ENCODE data around the gene GRK4. TPM values are rescaled to one million over a fixed set of nuclear protein-coding genes. Genes with fewer than 3 reads are reported as not detected.

GRK4 gene
- total RNA-seq, 1 experiment from 2014 or later, result 2.5 TPM

DNA sequence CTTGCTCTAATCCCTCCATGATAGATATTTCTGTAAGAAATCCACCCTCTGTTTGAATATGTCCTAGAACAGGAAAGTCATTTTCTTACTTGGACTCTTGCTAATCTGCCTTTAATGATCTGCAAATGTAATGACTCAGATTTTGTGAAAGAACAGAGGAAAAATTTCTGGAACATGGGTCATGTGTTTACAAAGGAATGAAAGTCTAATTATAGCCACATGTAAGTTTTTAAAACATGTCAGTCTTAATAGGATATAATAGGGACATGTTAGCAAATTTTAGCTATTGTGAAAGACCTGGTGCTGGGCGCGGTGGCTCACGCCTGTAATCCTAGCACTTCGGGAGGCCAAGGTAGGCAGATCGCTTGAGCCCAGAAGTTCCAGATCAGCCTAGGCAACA is 47.6 kb downstream of the GRK4 start:
- ATAC-seq (no peak), DNase-seq (ENCODE audit: low read depth, low spot score) (peak; percentile 10)
- no peak for TF ChIP-seq TCF7L2 (IDR thresholded peaks at IDR 0.05; ENCODE audit: low read depth, low read length)
- TF ChIP-seq REST (IDR thresholded peaks at IDR 0.05; ENCODE audit: insufficient read depth in 1 of 2, low read depth in 2 of 2, low read length in 1 of 2), result no peak
- no peak for TF ChIP-seq CTCF (IDR thresholded peaks at IDR 0.05)
- no peak for TF ChIP-seq SIN3A (IDR thresholded peaks at IDR 0.05; ENCODE audit: borderline replicate concordance, insufficient read depth, low read depth, low read length)
- no peak for TF ChIP-seq POLR2AphosphoS5 (IDR thresholded peaks at IDR 0.05; ENCODE audit: low read depth, low read length)
- in situ Hi-C loops (cut with HindIII; ENCODE audit: low pct_unique_long_range_greater_than_20kb, low sequenced_read_pairs) (no loop called here), intact Hi-C loops (cut with micrococcal nuclease; ENCODE audit: unreplicated experiment) (no loop called here)
- ChIA-PET CTCF (no interaction called here), POLR2A (no interaction called here)
- no peaks in the 10 kb centered on the region for H3K9me3 ChIP-seq (ENCODE audit: control insufficient read depth, insufficient read depth, low read depth, low read length)
- H3K27ac ChIP-seq (ENCODE audit: low read length), result no peak overlapping the region
- no peaks in the 10 kb centered on the region for H3K4me1 ChIP-seq (ENCODE audit: control insufficient read depth, insufficient read depth, low read length)
- no peak overlapping the region for H3K4me3 ChIP-seq (ENCODE audit: low read depth in 2 of 2, low read length in 2 of 2)
- BruUV-seq (replicated peaks), result no TSS peak
- H3K36me3 ChIP-seq (ENCODE audit: control insufficient read depth, insufficient read depth, low read length), result no peaks in the 10 kb centered on the region
- no peaks in the 10 kb centered on the region for H3K27me3 ChIP-seq (ENCODE audit: control insufficient read depth, insufficient read depth, low read length)

DNA sequence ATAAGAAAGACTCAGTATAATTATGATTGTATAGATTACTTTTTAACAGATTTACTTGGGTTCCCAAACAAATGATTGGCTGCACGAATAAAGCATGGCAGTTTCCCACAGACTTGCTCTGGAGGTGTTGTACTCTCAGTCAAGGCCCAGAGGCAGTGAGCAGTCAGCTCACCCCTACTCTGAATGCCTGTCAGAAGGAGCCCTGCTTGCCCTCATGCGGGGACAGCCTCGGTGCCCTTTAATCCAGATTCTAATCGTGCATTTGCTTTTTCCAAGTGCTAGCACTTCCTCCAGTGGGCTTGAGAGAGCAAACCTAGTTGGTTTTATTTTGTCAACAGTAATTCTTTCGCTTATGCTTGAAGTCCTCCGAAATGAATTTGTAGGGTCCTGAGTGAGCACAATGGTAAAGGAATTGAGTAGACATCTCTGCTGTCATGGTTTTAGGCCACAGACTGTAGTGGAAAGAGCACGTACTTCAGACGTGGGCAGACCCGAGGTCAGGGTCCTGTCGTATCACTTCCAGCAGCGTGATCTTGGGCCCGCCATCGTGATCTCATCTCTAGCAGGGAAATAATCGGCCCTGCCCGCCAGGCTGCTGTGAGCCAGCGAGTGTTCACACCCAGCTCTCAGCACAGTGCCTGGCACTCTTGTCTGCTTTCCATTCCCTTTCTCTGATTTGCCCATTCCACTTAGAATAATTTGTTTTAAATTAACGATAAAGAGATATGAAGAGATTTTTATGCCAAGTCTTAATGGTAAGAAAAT is 48.3 kb downstream of the GRK4 start:
- Histone ChIP-seq H3K27me3 (ENCODE audit: control insufficient read depth, insufficient read depth, low read length) (no peaks in the 10 kb centered on the region), H3K27ac (ENCODE audit: low read length) (no peak overlapping the region), H3K4me3 (ENCODE audit: low read depth in 2 of 2, low read length in 2 of 2) (no peak overlapping the region), H3K36me3 (ENCODE audit: control insufficient read depth, insufficient read depth, low read length) (no peaks in the 10 kb centered on the region), H3K9me3 (ENCODE audit: control insufficient read depth, insufficient read depth, low read depth, low read length) (no peaks in the 10 kb centered on the region), H3K4me1 (ENCODE audit: control insufficient read depth, insufficient read depth, low read length) (no peaks in the 10 kb centered on the region)
- ChIA-PET CTCF (no interaction called here), POLR2A (no interaction called here)
- in situ Hi-C loops (cut with HindIII; ENCODE audit: low pct_unique_long_range_greater_than_20kb, low sequenced_read_pairs), result no loop called here
- no peak for DNase-seq (ENCODE audit: low read depth, low spot score)
- intact Hi-C loops (cut with micrococcal nuclease; ENCODE audit: unreplicated experiment), result no loop called here
- ATAC-seq, result no peak
- TF ChIP-seq REST (IDR thresholded peaks at IDR 0.05; ENCODE audit: insufficient read depth in 1 of 2, low read depth in 2 of 2, low read length in 1 of 2), result no peak
- no peak for TF ChIP-seq POLR2AphosphoS5 (IDR thresholded peaks at IDR 0.05; ENCODE audit: low read depth, low read length)
- TF ChIP-seq TCF7L2 (IDR thresholded peaks at IDR 0.05; ENCODE audit: low read depth, low read length), result no peak
- TF ChIP-seq CTCF (IDR thresholded peaks at IDR 0.05), result no peak
- TF ChIP-seq SIN3A (IDR thresholded peaks at IDR 0.05; ENCODE audit: borderline replicate concordance, insufficient read depth, low read depth, low read length), result no peak
- no TSS peak for BruUV-seq (replicated peaks)
